ENCODE measurements around the gene TMEM151B. TPM values are rescaled to one million over a fixed set of nuclear protein-coding genes. Genes with fewer than 3 reads are reported as not detected.
A peak's percentile ranks its signal among the peaks of the same experiment; 100 is the strongest.

The TMEM151B gene
- total and polyA plus RNA-seq, 9 of the 15 experiments (the other 6 are each of a cell fraction or from before 2014, with no cell fraction given): not detected

GRCh38 chr6:44312901-44313788 lies 42.9 kb downstream of the TMEM151B start, which contains the start of gene AARS2 (continued):
- TF ChIP-seq MTA2 (IDR thresholded peaks at IDR 0.05; ENCODE audit: low read depth): no peak; the same call in 1 of the 2 replicates
- peak; percentile 94 for TF ChIP-seq FOXK1 (CRISPR knock-in tag; IDR thresholded peaks at IDR 0.05; ENCODE audit: borderline replicate concordance)
- TF ChIP-seq ZNF609 (CRISPR knock-in tag; IDR thresholded peaks at IDR 0.05; ENCODE audit: borderline replicate concordance): 0 out of 2 replicates have a peak, but pooled peaks have one; percentile 66
- TF ChIP-seq MEF2A (IDR thresholded peaks at IDR 0.05; ENCODE audit: control insufficient read depth, low read depth, low read length): no peak
- no peak for TF ChIP-seq PRPF4 (IDR thresholded peaks at IDR 0.05; ENCODE audit: insufficient read depth, low read depth, low read length, poor library complexity, severe bottlenecking)
- TF ChIP-seq ZFX (CRISPR knock-in tag; IDR thresholded peaks at IDR 0.05): peak; percentile 87
- no peak for TF ChIP-seq SREBF1 (IDR thresholded peaks at IDR 0.05; ENCODE audit: borderline replicate concordance, low read depth, low read length)
- TF ChIP-seq MTA3 (IDR thresholded peaks at IDR 0.05; ENCODE audit: borderline replicate concordance): peak; percentile 89; the same call in 1 of the 2 replicates
- TF ChIP-seq POLR3G (IDR thresholded peaks at IDR 0.05; ENCODE audit: extremely low read depth, insufficient read length, insufficient replicate concordance): no peak
- no peak for TF ChIP-seq PRMT5 (CRISPR knock-in tag; IDR thresholded peaks at IDR 0.05)
- TF ChIP-seq KLF6 (CRISPR knock-in tag; IDR thresholded peaks at IDR 0.05; ENCODE audit: borderline replicate concordance): no peak
- TF ChIP-seq, protein P1, sequence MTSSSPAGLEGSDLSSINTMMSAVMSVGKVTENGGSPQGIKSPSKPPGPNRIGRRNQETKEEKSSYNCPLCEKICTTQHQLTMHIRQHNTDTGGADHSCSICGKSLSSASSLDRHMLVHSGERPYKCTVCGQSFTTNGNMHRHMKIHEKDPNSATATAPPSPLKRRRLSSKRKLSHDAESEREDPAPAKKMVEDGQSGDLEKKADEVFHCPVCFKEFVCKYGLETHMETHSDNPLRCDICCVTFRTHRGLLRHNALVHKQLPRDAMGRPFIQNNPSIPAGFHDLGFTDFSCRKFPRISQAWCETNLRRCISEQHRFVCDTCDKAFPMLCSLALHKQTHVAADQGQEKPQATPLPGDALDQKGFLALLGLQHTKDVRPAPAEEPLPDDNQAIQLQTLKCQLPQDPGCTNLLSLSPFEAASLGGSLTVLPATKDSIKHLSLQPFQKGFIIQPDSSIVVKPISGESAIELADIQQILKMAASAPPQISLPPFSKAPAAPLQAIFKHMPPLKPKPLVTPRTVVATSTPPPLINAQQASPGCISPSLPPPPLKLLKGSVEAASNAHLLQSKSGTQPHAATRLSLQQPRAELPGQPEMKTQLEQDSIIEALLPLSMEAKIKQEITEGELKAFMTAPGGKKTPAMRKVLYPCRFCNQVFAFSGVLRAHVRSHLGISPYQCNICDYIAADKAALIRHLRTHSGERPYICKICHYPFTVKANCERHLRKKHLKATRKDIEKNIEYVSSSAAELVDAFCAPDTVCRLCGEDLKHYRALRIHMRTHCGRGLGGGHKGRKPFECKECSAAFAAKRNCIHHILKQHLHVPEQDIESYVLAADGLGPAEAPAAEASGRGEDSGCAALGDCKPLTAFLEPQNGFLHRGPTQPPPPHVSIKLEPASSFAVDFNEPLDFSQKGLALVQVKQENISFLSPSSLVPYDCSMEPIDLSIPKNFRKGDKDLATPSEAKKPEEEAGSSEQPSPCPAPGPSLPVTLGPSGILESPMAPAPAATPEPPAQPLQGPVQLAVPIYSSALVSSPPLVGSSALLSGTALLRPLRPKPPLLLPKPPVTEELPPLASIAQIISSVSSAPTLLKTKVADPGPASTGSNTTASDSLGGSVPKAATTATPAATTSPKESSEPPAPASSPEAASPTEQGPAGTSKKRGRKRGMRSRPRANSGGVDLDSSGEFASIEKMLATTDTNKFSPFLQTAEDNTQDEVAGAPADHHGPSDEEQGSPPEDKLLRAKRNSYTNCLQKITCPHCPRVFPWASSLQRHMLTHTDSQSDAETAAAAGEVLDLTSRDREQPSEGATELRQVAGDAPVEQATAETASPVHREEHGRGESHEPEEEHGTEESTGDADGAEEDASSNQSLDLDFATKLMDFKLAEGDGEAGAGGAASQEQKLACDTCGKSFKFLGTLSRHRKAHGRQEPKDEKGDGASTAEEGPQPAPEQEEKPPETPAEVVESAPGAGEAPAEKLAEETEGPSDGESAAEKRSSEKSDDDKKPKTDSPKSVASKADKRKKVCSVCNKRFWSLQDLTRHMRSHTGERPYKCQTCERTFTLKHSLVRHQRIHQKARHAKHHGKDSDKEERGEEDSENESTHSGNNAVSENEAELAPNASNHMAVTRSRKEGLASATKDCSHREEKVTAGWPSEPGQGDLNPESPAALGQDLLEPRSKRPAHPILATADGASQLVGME (CRISPR knock-in tag; IDR thresholded peaks at IDR 0.05): no peak
- TF ChIP-seq ELF2 (CRISPR knock-in tag; IDR thresholded peaks at IDR 0.05): no peak
- TF ChIP-seq CXXC5 (CRISPR knock-in tag; IDR thresholded peaks at IDR 0.05): peak; percentile 96

Data from K562 (cell line).